HG02870 (cell line): ENCODE results near the gene DBH.

Experiments
- ATAC-seq: cut with Tn5 transposase; IDR thresholded peaks from one replicate; pipeline ENCODE4 v1.9.1; 2021; ENCODE audit warnings: mild to moderate bottlenecking, moderate library complexity; ENCODE audit not compliant: unreplicated experiment

DBH gene

GRCh38 chr9:133681658-133682306 lies 45.6 kb downstream of the DBH start:
- ATAC-seq: no peak

- no peak for ATAC-seq
Observed at GRCh38 chr9:133682818-133683585, 46.8 kb downstream of the DBH start.

- no peak for ATAC-seq
Observed at GRCh38 chr9:133683586-133684120, 47.5 kb downstream of the DBH start.

GRCh38 chr9:133684121-133684935 lies 48.2 kb downstream of the DBH start:
- ATAC-seq: no peak

- no peak for ATAC-seq
Observed at GRCh38 chr9:133684936-133685361, 48.8 kb downstream of the DBH start.

- ATAC-seq: no peak
Observed at GRCh38 chr9:133685653-133686609, 49.8 kb downstream of the DBH start.

- no peak for ATAC-seq
Observed at GRCh38 chr9:133686642-133687575, 50.7 kb downstream of the DBH start.

- no peak for ATAC-seq
Observed at GRCh38 chr9:133687856-133688761, 51.9 kb downstream of the DBH start.

- no peak for ATAC-seq
Observed at GRCh38 chr9:133689151-133689763, 53.1 kb downstream of the DBH start.

- no peak for ATAC-seq
Observed at GRCh38 chr9:133690081-133690561, 54.0 kb downstream of the DBH start.

- ATAC-seq: no peak
Observed at GRCh38 chr9:133691191-133691590, 55.0 kb downstream of the DBH start.

- ATAC-seq: no peak
Observed at GRCh38 chr9:133691626-133692363, 55.6 kb downstream of the DBH start.

GRCh38 chr9:133692364-133692985 lies 56.3 kb downstream of the DBH start:
- ATAC-seq: no peak

- ATAC-seq: no peak
Observed at GRCh38 chr9:133693116-133693515, 57.0 kb downstream of the DBH start.

- ATAC-seq: no peak
Observed at GRCh38 chr9:133693703-133694529, 57.8 kb downstream of the DBH start.
